HepG2 (cell line): Measurements from ENCODE around the gene IL1RAPL1. TPM values are rescaled to one million over a fixed set of nuclear protein-coding genes. Genes with fewer than 3 reads are reported as not detected.

Experiments
- ATAC-seq: fragments of 200-7000 bp; cut with Tn5 transposase; 3 replicates; pipeline ENCODE4 v1.9.1; 2020; ENCODE audit warnings: mild to moderate bottlenecking, moderate library complexity
- BruUV-seq: library from RNA; stranded (reverse); fragments of 400-500 nt; replicated peaks from 2 replicates; lab custom pipeline; 2021; lab: Mats Ljungman, UMichigan
- CTCF ChIA-PET: fragments of 300-600 bp; formaldehyde crosslinking; extraction: SDS; loops from one replicate; lab custom pipeline; 2021; ENCODE audit warnings: low total read pairs, inconsistent platforms, low intra/inter-chr PET ratio; lab: Yijun Ruan, JAX
- POLR2A ChIA-PET: fragments of 350-600 bp; sonication (Branson Sonifier 250); formaldehyde crosslinking; loops from one replicate; lab custom pipeline; 2020; ENCODE audit warnings: antibody characterized with exemption, inconsistent platforms; lab: Yijun Ruan, JAX
- DNase-seq: peaks from one replicate; pipeline ENCODE4 v3.0.0-alpha.2; 2015; ENCODE audit warnings: low spot score
- FAIRE-seq: peaks from 3 replicates; lab custom pipeline; 2011; peaks lifted over from hg19 to GRCh38; lab: Jason Lieb, UNC
- H2AFZ ChIP-seq: one replicate; pipeline ENCODE4 v1.6.1; 2011; ENCODE audit warnings: low read length, inconsistent platforms
- H3K27ac ChIP-seq: fragments of 300-600 bp; 3 replicates; pipeline ENCODE4 v1.8.0; 2011; ENCODE audit warnings: mixed run types, mild to moderate bottlenecking, mixed read lengths, low read length, inconsistent platforms; ENCODE audit not compliant: insufficient read depth; ENCODE audit errors: extremely low read length
- H3K27me3 ChIP-seq, 2 experiments: fragments of 200-600 bp in 1 of 2; 2 replicates in 1 of 2; 3 replicates in 1 of 2; pipeline versions ENCODE4 v1.6.0 to v1.8.0; 2011; ENCODE audit warnings: low read length in 2 of 2, mild to moderate bottlenecking in 2 of 2, moderate library complexity in 2 of 2, inconsistent platforms in 1 of 2; ENCODE audit not compliant: insufficient read depth in 2 of 2, control insufficient read depth in 1 of 2
- H3K36me3 ChIP-seq, 2 experiments: fragments of 200-600 bp in 1 of 2; replicated peaks in 1 of 2; 2 replicates in 1 of 2; 3 replicates in 1 of 2; pipeline versions ENCODE4 v1.5.1 to v1.8.0; 2011; ENCODE audit warnings: low read length in 2 of 2, inconsistent platforms in 1 of 2; ENCODE audit not compliant: insufficient read depth in 2 of 2, control insufficient read depth in 1 of 2
- H3K4me1 ChIP-seq: 2 replicates; pipeline ENCODE4 v1.5.1; 2012; ENCODE audit warnings: low read length, inconsistent platforms; ENCODE audit not compliant: insufficient read depth
- H3K4me2 ChIP-seq: 2 replicates; pipeline ENCODE4 v1.6.0; 2011; ENCODE audit warnings: low read depth, low read length, inconsistent platforms
- H3K4me3 ChIP-seq, 3 experiments: fragments of 200-600 bp in 1 of 3; sonication (generic), shearing (Covaris generic) in 1 of 3; replicated peaks in 1 of 3; 2 replicates each; pipeline ENCODE4 v1.5.1; 2011 to 2016; ENCODE audit warnings: low read length in 3 of 3, inconsistent platforms in 2 of 3, low read depth in 2 of 3, mild to moderate bottlenecking in 2 of 3, control low read depth in 1 of 3, mixed read lengths in 1 of 3; ENCODE audit not compliant: insufficient read depth in 1 of 3
- H3K79me2 ChIP-seq: one replicate; pipeline ENCODE4 v1.6.1; 2011; ENCODE audit warnings: low read length, inconsistent platforms; ENCODE audit not compliant: insufficient read depth
- H3K9ac ChIP-seq: 2 replicates; pipeline ENCODE4 v1.6.0; 2011; ENCODE audit warnings: mild to moderate bottlenecking, low read depth, low read length, inconsistent platforms; ENCODE audit not compliant: insufficient read depth
- H3K9me3 ChIP-seq: 2 replicates; pipeline ENCODE4 v1.5.1; 2012; ENCODE audit warnings: mild to moderate bottlenecking, low read length
- H4K20me1 ChIP-seq: 2 replicates; pipeline ENCODE4 v1.6.0; 2011; ENCODE audit warnings: inconsistent platforms, mild to moderate bottlenecking, low read length, moderate library complexity; ENCODE audit not compliant: insufficient read depth
- CCDC6 ChIP-seq: sonication (generic); formaldehyde crosslinking; IDR thresholded peaks from 2 replicates; pipeline ENCODE4 v1.8.1; 2022; ENCODE audit warnings: mild to moderate bottlenecking, missing genetic modification reagents, moderate library complexity
- FOXP1 ChIP-seq, 2 experiments: fragments of 450-650 bp in 1 of 2; IDR thresholded peaks; 2 replicates each; pipeline ENCODE4 v1.6.1; 2017 to 2018; ENCODE audit warnings: antibody characterized with exemption in 1 of 2
- GFI1 ChIP-seq: sonication (generic); formaldehyde crosslinking; IDR thresholded peaks from 2 replicates; pipeline ENCODE4 v1.5.0; 2020; ENCODE audit warnings: missing genetic modification reagents, mild to moderate bottlenecking, borderline replicate concordance
- MAFF ChIP-seq: IDR thresholded peaks from 2 replicates; pipeline ENCODE4 v1.6.1; 2011; ENCODE audit warnings: low read depth, low read length, improper control_type of control experiment
- MAFK ChIP-seq, 2 experiments: IDR thresholded peaks in 1 of 2; conservative IDR thresholded peaks in 1 of 2; 2 replicates each; pipeline ENCODE4 v1.6.1; 2011; ENCODE audit warnings: improper control_type of control experiment in 2 of 2, low read length in 2 of 2
- NR2F1 ChIP-seq, 2 experiments: fragments of 450-650 bp in 1 of 2; formaldehyde crosslinking in 1 of 2; IDR thresholded peaks; 2 replicates each; pipeline versions ENCODE4 v1.5.0 to v1.6.1; 2016 to 2020; ENCODE audit warnings: mild to moderate bottlenecking in 1 of 2, missing compliant biosample characterization in 1 of 2, missing genetic modification reagents in 1 of 2, moderate library complexity in 1 of 2
- PAXIP1 ChIP-seq: sonication (generic); formaldehyde crosslinking; conservative IDR thresholded peaks from 2 replicates; pipeline ENCODE4 v1.4.0; 2020; ENCODE audit warnings: mild to moderate bottlenecking, missing genetic modification reagents, moderate library complexity
- SIN3A ChIP-seq: IDR thresholded peaks from 2 replicates; pipeline ENCODE4 v1.6.1; 2011; ENCODE audit warnings: low read depth, mild to moderate bottlenecking, control low read depth, low read length, borderline replicate concordance
- TFE3 ChIP-seq: IDR thresholded peaks from 2 replicates; pipeline ENCODE4 v1.6.1; 2016
- TIGD3 ChIP-seq: sonication (generic); formaldehyde crosslinking; IDR thresholded peaks from 2 replicates; pipeline ENCODE4 v1.5.1; 2020; ENCODE audit warnings: mild to moderate bottlenecking, missing genetic modification reagents, borderline replicate concordance
- WGBS: methylation state at CpG from one replicate; pipeline ENCODE4 v1.1.6; 2017; ENCODE audit warnings: low lambda C conversion rate; 5-methylcytosine and 5-hydroxymethylcytosine counted together
- in situ Hi-C: cut with HindIII; loops from 2 replicates; pipeline ENCODE4 v1.10.0; 2017; ENCODE audit warnings: low pct_unique_long_range_greater_than_20kb; ENCODE audit not compliant: extremely low pct_ligation_motif_present
- intact Hi-C: fragments of 100-400 bp; cut with micrococcal nuclease; formaldehyde crosslinking; loops from one replicate; pipeline ENCODE4 v1.10.0; 2022; ENCODE audit not compliant: unreplicated experiment
- polyA plus RNA-seq, 8 experiments: library from polyadenylated mRNA; depleted of rRNA in 3 of 8; stranded (reverse) in 7 of 8; unstranded in 1 of 8; fragments of >200 nt; fragmentation: Illumina TruSeq in 4 of 8; extraction: Trizol in 4 of 8; gene quantifications; 2 replicates each; pipeline versions ENCODE4 v1.2.1 to v1.2.3, GENCODE V29; 2011 to 2016; ENCODE audit warnings: low read depth in 4 of 8, missing spikeins in 1 of 8, mixed read lengths in 1 of 8; ENCODE audit not compliant: insufficient read depth in 1 of 8
- total RNA-seq, 5 experiments: library from RNA; depleted of rRNA; stranded (reverse); fragments of >200 nt; fragmentation: Illumina TruSeq; extraction: Trizol; gene quantifications; 2 replicates each; pipeline ENCODE4 v1.2.3, GENCODE V29; 2016; ENCODE audit warnings: low read depth in 1 of 5

The IL1RAPL1 gene
- total and polyA plus RNA-seq, 2 of the 13 experiments (the other 11 are each of a cell fraction or from before 2014, with no cell fraction given), result 0.04 TPM; not detected in 1

GRCh38 chrX:29455702-29456101 lies 868.5 kb downstream of the IL1RAPL1 start:
- Histone ChIP-seq H3K36me3 (no peaks in the 10 kb centered on the region), H4K20me1 (no peaks in the 10 kb centered on the region), H3K4me3 (no peak overlapping the region), H3K4me1 (no peaks in the 10 kb centered on the region), H2AFZ (no peak overlapping the region), H3K79me2 (no peaks in the 10 kb centered on the region), H3K27ac (no peak overlapping the region), H3K9me3 (no peaks in the 10 kb centered on the region), H3K9ac (no peak overlapping the region), H3K4me2 (no peak overlapping the region), H3K27me3 (no peaks in the 10 kb centered on the region)
- 0% methylated on average over 3 of the region's 3 CpGs for WGBS
- intact Hi-C loops (no loop called here), in situ Hi-C loops (no loop called here)
- ChIA-PET POLR2A (no interaction called here), CTCF (no interaction called here)
- BruUV-seq, result no TSS peak
- ATAC-seq, result no peak
- TF ChIP-seq MAFF, result peak; percentile 44; the same call in 1 of the 2 replicates
- no peak for TF ChIP-seq TIGD3 (CRISPR knock-in tag)
- peak in 1 of 2 experiments; percentile 68; a peak in 2 of 4 replicates for TF ChIP-seq MAFK (conservative IDR thresholded peaks at IDR 0.05 in 1 of 2, IDR thresholded peaks at IDR 0.05 in 1 of 2; ENCODE audit: low read length in 2 of 2)
- FAIRE-seq, result no peak
- DNase-seq, result no peak

- Histone ChIP-seq H3K27ac (no peak overlapping the region), H3K9me3 (no peaks in the 10 kb centered on the region), H3K36me3 (no peaks in the 10 kb centered on the region), H4K20me1 (no peaks in the 10 kb centered on the region), H3K9ac (no peak overlapping the region), H3K79me2 (no peaks in the 10 kb centered on the region), H2AFZ (no peak overlapping the region), H3K4me2 (no peak overlapping the region), H3K4me1 (no peaks in the 10 kb centered on the region), H3K4me3 (no peak overlapping the region), H3K27me3 (no peaks in the 10 kb centered on the region)
- CTCF ChIA-PET, result no interaction called here
- DNase-seq (no peak), ATAC-seq (no peak), FAIRE-seq (no peak)
- whole genome bisulfite sequencing, result 9% methylated on average over 2 of the region's 2 CpGs
- in situ Hi-C loops, result no loop called here
- BruUV-seq, result no TSS peak
- intact Hi-C loops, result no loop called here
- POLR2A ChIA-PET, result no interaction called here
- TF ChIP-seq GFI1 (CRISPR knock-in tag) (no peak), CCDC6 (CRISPR knock-in tag) (no peak), TFE3 (no peak), SIN3A (no peak), NR2F1 (CRISPR knock-in tag; IDR thresholded peaks at IDR 0.05) (no peak), PAXIP1 (CRISPR knock-in tag) (no peak), FOXP1 (IDR thresholded peaks at IDR 0.05) (no peak), FOXP1 (CRISPR knock-in tag; IDR thresholded peaks at IDR 0.05) (no peak)
Measured at GRCh38 chrX:29461039-29461438, 873.8 kb downstream of the IL1RAPL1 start.
